ENCODE data around the gene THRB. TPM values are rescaled to one million over a fixed set of nuclear protein-coding genes. Genes with fewer than 3 reads are reported as not detected.
A peak's percentile ranks its signal among the peaks of the same experiment; 100 is the strongest.

THRB gene
- total RNA-seq, 3 donors from 2014 or later, result 25.1 to 75.5 (median 59.8) TPM

GRCh38 chr3:24525022-24525421 lies 30.4 kb upstream of the THRB start:
- H3K4me3 ChIP-seq, result no peak overlapping the region
- H3K9me3 ChIP-seq, result no peaks in the 10 kb centered on the region
- DNase-seq (no peak), ATAC-seq (no peak)
- intact Hi-C loops (cut with DNase I, micrococcal nuclease), result no loop called here
- H3K36me3 ChIP-seq (ENCODE audit: low read depth), result no peaks in the 10 kb centered on the region
- no peak for TF ChIP-seq CTCF (IDR thresholded peaks at IDR 0.05)
- peaks cover 2% of the 10 kb centered on the region for H3K4me1 ChIP-seq (ENCODE audit: low read depth)

- no peaks in the 10 kb centered on the region for H3K36me3 ChIP-seq (ENCODE audit: low read depth)
- H3K9me3 ChIP-seq, result no peaks in the 10 kb centered on the region
- H3K4me1 ChIP-seq (ENCODE audit: low read depth), result peaks cover 2% of the 10 kb centered on the region
- DNase-seq (no peak), ATAC-seq (peak; percentile 31)
- H3K4me3 ChIP-seq, result no peak overlapping the region
- TF ChIP-seq CTCF (IDR thresholded peaks at IDR 0.05), result no peak
- intact Hi-C loops (cut with DNase I, micrococcal nuclease), result no loop called here
Measured at GRCh38 chr3:24523988-24524727, 29.5 kb upstream of the THRB start.

GRCh38 chr3:24523215-24523614 lies 28.6 kb upstream of the THRB start:
- ATAC-seq (no peak), DNase-seq (no peak)
- Histone ChIP-seq H3K36me3 (ENCODE audit: low read depth) (no peaks in the 10 kb centered on the region), H3K9me3 (no peaks in the 10 kb centered on the region), H3K4me3 (no peak overlapping the region), H3K4me1 (ENCODE audit: low read depth) (peaks cover 2% of the 10 kb centered on the region)
- intact Hi-C loops (cut with DNase I, micrococcal nuclease), result no loop called here
- no peak for TF ChIP-seq CTCF (IDR thresholded peaks at IDR 0.05)

GRCh38 chr3:24522146-24522579 lies 27.5 kb upstream of the THRB start:
- Histone ChIP-seq H3K36me3 (ENCODE audit: low read depth) (no peaks in the 10 kb centered on the region), H3K4me1 (ENCODE audit: low read depth) (peaks cover 2% of the 10 kb centered on the region), H3K9me3 (no peaks in the 10 kb centered on the region), H3K4me3 (no peak overlapping the region)
- no peak for TF ChIP-seq CTCF (IDR thresholded peaks at IDR 0.05)
- no peak for ATAC-seq
- DNase-seq, result peak in 2 of 3 donors; percentile 34 to 53
- intact Hi-C loops (cut with DNase I, micrococcal nuclease), result no loop called here

GRCh38 chr3:24521420-24522145 lies 26.9 kb upstream of the THRB start:
- Histone ChIP-seq H3K4me1 (ENCODE audit: low read depth) (peaks cover 2% of the 10 kb centered on the region), H3K4me3 (peak overlapping the region; percentile 39), H3K36me3 (ENCODE audit: low read depth) (no peaks in the 10 kb centered on the region), H3K9me3 (no peaks in the 10 kb centered on the region)
- TF ChIP-seq CTCF (IDR thresholded peaks at IDR 0.05), result no peak
- ATAC-seq (peak; percentile 88), DNase-seq (peak; percentile 67 to 75 (median 73))
- intact Hi-C loops (cut with DNase I, micrococcal nuclease), result no loop called here
